HG03025 (cell line): ENCODE results near the gene NEUROD1.
A peak's percentile ranks its signal among the peaks of the same experiment; 100 is the strongest.

ENCODE experiments used
- ATAC-seq: cut with Tn5 transposase; IDR thresholded peaks from one replicate; pipeline ENCODE4 v1.9.1; 2021; ENCODE audit warnings: mild to moderate bottlenecking, moderate library complexity; ENCODE audit not compliant: unreplicated experiment, low FRiP score

The NEUROD1 gene

GRCh38 chr2:181680937-181681811 is 857 bp upstream of the NEUROD1 start:
- no peak for ATAC-seq

GRCh38 chr2:181679544-181679979 is 755 bp downstream of the NEUROD1 start:
- no peak for ATAC-seq

GRCh38 chr2:181678861-181679543 is 1.3 kb downstream of the NEUROD1 start:
- ATAC-seq, result no peak

- no peak for ATAC-seq
Measured at GRCh38 chr2:181677912-181678586, 2.3 kb downstream of the NEUROD1 start.

- no peak for ATAC-seq
Measured at GRCh38 chr2:181675254-181675653, 5.1 kb downstream of the NEUROD1 start.

GRCh38 chr2:181674461-181674860 is 5.9 kb downstream of the NEUROD1 start:
- ATAC-seq, result no peak

GRCh38 chr2:181673173-181673572 is 7.1 kb downstream of the NEUROD1 start:
- peak; percentile 10 for ATAC-seq

- ATAC-seq, result peak; percentile 78
Measured at GRCh38 chr2:181672255-181673008, 7.9 kb downstream of the NEUROD1 start.

GRCh38 chr2:181670632-181671031 is 9.7 kb downstream of the NEUROD1 start:
- ATAC-seq, result no peak

GRCh38 chr2:181667234-181667633 is 13.1 kb downstream of the NEUROD1 start:
- ATAC-seq, result no peak

- ATAC-seq, result no peak
Measured at GRCh38 chr2:181662287-181662686, 18.0 kb downstream of the NEUROD1 start.

- no peak for ATAC-seq
Measured at GRCh38 chr2:181660181-181660580, 20.1 kb downstream of the NEUROD1 start.

GRCh38 chr2:181658444-181658843 is 21.9 kb downstream of the NEUROD1 start:
- ATAC-seq, result no peak

GRCh38 chr2:181657379-181657778 is 22.9 kb downstream of the NEUROD1 start:
- no peak for ATAC-seq

GRCh38 chr2:181656450-181657291 is 23.6 kb downstream of the NEUROD1 start, which contains the start of gene CERKL:
CERKL (minus strand) TSS chr2:181657105; CDS start chr2:181657006, 99 bp downstream.
- peak; percentile 88 for ATAC-seq

- ATAC-seq, result no peak
Measured at GRCh38 chr2:181655519-181655918, 24.8 kb downstream of the NEUROD1 start.

- no peak for ATAC-seq
Measured at GRCh38 chr2:181649436-181649979, 30.8 kb downstream of the NEUROD1 start.

GRCh38 chr2:181648478-181649155 is 31.7 kb downstream of the NEUROD1 start:
- ATAC-seq, result no peak
